ENCODE measurements around the gene FAM98B.

The FAM98B gene

DNA sequence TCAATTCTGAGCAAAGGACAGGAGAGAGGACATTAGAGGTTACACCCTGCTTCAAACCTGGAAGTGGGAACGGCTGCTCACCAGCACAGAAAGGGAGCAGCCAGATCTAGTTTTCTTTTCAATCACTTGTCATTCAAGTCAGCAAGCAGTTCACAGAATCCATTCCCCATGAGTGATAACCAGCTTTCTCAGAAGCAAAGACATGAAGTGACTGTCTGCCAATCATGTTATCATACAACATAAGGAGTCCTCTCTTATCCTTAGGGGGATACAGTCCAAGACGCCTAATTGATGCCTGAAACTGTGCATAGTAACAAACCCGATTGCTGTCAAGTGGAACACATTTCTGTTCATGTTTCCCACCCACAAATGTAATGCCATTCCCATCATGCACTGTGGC lies 54.7 kb downstream of the FAM98B start:
- DNase-seq (ENCODE audit: low spot score) = no peak

DNA sequence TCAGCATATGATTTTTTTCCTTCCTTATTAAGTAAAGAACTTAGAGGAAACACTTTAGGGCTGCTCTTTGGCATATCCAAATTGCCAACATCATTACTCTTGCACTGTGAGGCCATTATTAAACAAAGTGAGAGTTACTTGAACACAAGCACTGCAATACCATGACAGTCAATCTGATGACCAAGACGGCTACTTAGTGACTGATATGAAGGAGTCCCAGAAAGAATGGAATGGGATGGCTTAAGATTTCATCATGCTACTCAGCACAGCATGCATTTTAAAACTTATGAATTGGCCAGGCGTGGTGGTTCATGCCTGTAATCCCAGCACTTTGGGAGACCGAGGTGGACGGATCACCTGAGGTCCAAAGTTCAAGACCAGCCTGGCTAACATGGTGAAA lies 55.2 kb downstream of the FAM98B start:
- no peak for DNase-seq (ENCODE audit: low spot score)

DNA sequence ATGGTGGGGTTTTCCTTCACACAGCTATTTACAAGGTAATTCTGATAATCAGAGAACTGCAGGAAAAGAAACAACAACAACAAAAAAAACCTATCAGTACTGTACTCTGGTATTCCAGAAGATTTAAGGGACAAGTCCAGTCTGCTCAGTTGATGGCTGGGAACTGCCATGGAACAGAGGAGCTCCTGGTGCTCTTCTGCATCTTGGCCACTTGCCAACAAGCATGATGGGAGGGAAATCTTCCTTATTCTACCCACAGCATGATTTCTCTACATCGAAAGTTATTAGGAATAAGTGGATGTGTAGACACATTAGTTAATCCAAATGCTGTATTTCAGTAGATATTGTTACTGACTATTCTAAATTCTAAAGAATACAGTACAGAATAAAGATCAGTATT lies 59.0 kb downstream of the FAM98B start:
- DNase-seq (ENCODE audit: low spot score) = no peak

DNA sequence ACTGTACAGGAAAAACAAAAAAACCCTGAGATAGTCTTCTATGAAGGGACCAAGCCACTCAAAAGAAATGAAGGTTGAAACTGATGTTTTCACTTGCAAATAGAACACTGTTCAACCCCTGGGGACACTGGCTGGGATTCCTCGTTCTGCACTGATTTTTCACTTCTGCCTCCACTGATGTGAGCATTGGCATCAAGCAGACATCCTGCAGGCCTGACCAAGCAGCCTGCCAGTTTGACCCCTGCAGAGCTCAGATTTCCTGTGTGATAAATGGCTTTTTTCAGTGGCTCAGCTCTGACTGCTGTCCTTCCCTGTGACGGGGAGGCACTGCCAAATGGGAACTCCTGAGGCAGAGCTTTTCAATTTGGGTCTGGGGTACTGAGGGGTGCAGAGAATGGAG lies 60.7 kb downstream of the FAM98B start:
- DNase-seq (ENCODE audit: low spot score) = no peak

DNA sequence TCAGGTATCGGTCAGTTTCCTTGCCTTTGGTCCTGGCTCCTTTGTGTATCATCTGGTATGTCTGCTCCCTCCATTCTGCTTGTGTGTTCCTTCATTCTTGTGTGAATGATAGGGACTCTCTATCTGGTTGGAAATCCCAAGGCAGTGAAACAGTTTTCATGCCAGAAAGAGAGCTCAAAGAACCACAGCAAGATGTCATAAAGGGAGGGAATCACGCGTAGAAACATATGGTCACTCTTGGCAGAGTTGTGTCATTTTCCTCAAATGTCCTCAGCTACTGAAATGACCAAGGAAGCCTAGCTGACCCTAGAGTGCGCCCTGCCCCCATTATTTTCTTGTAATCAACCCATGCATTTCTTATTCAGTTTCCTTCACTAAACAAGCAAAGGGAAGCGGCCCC lies 62.7 kb downstream of the FAM98B start:
- DNase-seq (ENCODE audit: low spot score) = no peak

DNA sequence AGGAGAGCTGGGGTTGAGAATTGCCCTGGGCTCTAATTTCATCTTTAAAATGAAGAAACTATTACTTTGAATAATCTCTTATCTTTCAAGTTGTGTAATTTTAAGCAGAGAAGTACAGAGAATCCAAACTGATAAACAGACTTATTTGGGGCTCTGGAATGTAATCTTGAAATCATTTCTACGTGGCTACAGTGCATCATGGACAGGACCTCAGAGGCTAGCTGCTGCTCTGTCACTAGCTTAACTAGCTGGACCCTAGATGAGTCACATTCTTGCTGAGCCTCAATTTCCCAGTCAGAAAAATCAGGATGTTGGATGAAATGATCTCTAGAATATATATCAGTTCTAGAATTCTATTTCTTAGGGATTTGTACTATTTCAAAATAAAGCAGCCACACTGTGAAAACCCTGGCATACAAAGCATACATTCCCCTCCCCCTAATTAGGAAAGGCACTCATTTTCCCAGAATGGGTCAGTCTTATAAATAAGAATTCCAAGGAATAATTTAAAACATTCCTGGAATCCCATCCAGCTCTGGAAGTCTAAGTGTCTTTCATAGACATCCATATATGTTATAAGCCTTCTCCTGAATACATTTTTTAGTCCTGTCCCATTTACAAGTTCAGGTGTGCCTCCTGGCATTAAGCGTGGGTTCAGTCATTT lies 63.5 kb downstream of the FAM98B start:
- no peak for DNase-seq (ENCODE audit: low spot score)

DNA sequence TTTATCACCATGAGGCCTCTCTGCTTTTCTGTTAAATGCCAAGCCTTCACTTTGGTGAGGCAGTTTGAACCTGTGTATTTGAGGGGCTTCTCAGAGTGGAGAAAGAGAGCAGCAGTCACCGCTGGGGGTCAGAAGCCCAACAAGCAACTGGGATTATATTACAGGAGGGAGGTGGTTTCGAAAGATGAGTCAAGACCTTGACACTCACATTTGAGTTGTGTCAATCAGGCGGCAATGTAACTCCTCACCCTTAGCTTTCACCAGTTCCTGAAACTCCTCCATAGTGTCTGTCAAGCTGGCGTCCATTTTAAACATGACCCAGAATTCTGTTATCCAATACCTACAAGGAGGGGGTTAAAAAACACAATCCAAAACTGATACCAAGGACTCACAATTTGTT lies 64.2 kb downstream of the FAM98B start:
- no peak for DNase-seq (ENCODE audit: low spot score)

DNA sequence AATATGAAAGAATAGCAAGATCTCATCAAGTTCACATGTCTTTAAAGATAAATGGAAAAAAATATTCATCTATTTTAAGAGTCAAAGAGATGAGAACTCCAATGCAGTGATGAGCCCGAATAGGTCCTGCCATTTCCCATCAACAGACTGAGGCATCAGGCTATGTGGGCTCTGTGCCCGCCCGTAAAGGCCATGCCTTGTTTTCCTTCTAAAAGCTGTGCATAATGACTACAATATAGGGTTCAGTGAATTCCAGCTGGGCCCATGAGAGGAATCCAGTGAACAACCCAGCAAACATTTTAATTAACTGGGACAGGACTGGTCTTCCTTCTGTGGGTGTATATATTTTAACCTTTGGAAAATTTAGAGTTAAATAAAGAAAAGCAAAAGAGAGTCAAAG lies 66.1 kb downstream of the FAM98B start:
- DNase-seq (ENCODE audit: low spot score) = no peak

DNA sequence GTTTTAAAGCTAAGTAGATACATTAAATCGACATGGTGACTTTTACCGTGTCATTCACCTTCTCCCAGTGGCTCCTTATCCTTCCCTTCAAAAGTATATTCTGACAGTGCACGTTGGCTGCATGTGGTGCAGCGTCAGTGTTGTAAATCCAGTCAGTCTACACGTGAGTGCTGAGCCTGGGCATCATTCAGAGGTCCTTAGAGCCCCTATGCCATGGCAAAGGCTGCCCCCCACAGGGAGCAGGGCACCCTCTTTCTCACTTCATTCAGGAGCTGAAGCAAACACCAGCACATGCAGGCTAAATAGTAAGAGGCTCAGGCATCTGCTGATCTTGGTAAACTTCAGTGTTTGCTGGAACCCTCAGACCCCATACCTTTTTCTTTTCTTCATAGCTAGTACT lies 67.4 kb downstream of the FAM98B start:
- DNase-seq (ENCODE audit: low spot score) = no peak

DNA sequence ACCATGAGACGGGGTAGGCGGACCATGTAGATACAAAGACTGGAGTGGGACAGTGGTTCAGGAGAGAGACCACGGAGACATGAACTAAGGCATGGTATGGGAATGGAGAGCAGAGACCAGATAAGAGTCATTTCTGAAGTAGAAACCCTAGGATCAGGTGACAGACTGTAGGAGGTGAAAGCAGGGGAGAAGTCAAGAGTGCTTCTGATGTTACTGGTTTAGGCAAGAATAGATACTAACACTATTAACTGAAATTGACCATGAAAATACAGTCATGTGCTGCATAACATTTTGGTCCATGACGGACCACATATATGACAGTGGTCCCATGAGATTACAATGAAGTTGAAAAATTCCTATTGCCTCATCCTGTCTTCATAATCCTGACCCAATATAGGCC lies 69.0 kb downstream of the FAM98B start:
- no peak for DNase-seq (ENCODE audit: low spot score)

DNA sequence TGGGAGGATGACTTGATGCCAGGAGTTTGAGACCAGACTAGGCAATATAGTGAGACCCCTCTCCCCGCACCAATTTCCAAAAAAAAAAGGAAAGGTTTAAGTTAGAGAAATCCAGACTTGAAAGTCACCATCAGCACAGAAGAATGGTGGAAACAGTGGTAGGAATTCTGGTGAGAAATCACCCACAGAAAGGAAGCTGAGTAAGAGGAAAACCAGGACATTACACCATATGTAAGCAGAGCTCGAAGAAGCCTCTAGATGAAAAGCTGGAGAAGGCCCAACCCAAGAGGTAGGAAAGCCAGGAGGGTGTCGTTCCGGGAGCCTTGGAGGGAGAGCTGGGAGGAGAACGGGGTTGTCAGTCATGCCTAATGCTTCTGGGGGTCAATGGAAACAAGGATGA lies 70.2 kb downstream of the FAM98B start:
- DNase-seq (ENCODE audit: low spot score) = no peak

DNA sequence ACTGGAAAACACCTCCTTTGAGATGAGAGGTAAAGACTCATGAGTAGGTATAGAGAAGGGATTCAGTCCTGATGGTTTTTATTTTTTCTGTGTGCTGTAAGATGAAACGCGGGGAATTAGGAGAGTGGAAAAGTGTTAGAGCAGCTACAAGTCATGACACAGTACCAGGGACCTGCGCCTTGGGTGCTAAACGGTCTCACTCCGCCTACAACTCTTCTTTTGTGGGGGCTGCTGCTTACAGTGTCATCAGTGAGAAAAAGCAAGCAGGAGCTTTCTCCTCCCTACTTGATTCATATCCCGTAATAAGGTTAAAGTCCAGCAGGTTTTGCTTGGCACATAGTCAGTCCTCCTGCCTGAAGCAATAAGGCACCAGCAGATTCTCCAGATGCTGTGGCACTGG lies 71.6 kb downstream of the FAM98B start:
- DNase-seq (ENCODE audit: low spot score) = no peak

DNA sequence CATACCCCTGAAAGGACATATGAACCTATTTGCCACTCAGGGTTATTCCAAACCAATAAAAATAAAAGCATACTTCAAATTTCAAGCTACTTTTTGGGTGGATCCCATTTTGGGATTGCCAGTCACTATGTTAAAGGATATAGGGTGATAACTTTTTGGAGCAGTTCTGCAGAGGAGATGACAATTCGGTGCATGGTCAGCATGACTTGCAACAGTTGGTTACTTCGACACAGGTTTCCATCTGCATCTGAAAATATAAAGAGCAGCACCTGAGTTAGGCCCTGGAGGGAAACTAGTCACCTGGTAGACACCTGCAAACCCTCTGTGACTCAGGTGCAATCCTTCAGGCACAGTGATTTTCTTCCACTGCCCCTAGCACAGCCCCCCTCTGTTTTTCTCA lies 72.2 kb downstream of the FAM98B start:
- no peak for DNase-seq (ENCODE audit: low spot score)

DNA sequence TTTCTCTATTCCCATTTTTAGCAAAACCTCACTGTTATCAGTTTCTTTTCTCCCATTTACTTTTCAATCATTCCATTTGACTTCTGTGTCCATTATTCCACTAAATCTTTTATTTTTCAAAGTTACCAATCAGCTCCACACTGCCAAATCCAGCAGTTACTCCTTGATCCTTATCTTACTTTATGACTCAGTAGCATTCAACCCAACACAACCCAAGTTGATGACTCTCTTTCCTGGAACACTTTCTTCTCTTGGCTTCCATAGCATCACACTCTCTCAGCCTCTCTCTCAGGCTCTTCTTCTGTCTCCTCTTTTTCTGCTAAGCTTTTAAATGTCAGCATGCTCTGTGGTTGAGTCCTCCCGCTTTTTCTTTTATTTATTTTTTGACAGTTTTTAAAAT lies 74.4 kb downstream of the FAM98B start:
- peak; percentile 61 for DNase-seq (ENCODE audit: low spot score)

DNA sequence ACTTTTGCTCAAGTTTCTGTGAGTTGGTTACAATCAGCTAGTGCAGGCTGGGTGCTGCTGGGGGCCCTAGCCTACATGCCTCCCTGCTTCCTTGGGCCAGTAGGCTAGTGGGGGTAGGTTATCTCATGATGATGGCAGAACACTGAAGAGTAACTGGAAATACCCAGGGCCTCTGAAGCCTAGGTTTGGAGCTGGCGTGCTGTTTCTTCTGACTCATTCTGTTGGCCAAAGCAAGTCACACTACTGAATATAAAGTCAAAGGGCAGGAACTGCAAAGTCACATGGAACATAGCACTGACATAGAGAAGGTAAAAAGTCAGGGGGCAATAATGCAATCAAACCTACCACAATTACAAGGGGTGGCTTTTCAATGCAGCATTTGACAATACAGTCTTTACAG lies 76.2 kb downstream of the FAM98B start:
- no peak for DNase-seq (ENCODE audit: low spot score)

DNA sequence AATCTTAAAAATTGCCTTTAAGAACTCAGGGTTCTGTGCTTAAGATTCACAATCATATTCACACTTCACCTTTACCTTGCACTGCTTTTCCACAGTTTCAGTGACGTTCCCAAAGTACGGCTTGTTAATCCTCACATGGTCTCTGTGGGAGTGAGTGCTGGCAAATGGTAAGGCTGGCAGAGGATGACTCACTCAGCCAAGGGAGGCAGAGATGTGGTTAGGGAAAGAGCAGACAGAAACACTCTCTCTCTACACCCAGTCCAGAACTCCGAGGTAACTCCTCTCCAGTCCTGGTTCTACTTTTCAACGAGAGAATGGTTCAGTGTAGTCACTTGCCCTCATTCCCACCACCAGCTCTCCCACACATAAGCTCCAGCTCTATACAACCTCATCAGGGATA lies 77.6 kb downstream of the FAM98B start:
- peak; percentile 17 for DNase-seq (ENCODE audit: low spot score)

DNA sequence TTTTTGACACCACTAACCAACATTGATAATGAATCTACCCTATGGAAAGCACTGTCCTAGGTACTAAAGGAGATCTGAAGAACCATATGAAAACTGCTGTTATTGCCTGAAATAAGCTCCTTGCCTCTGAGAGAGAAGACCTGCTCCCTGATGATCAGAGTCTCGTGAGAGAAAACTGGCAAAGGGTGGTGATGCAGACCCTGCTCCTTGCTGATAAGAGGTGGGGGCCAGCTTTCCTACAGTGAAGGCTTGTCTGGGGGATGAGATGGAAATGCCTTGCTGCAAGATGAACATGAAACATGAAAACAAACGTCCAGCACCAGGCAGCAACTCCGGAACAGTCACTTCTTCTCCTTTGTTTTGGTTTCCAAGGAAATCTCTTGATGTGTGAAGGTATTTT lies 78.8 kb downstream of the FAM98B start:
- DNase-seq (ENCODE audit: low spot score) = no peak

DNA sequence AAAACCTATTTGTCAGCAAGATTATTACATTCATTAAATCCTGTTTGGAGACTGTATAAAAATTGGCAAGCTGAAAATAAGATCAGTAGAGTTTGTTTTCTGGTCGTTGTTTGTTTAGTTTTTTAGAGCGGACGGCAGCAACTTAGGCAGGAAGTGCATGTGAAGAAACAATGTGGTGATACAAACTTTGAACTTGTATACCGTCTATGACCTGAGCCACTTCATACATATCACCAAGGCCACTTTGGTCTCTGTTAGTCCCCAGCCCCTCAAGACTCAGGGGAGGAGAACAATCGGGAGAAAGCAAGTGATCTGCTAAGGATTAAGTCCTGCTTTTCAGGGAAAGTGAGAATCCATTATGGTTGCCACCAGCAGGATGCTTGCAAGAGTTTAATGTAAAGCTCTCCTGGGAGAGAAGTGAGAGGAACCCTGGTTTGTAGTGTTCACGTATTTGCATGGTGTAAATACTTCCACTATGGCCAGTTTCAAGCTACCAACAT lies 79.5 kb downstream of the FAM98B start:
- no peak for DNase-seq (ENCODE audit: low spot score)

DNA sequence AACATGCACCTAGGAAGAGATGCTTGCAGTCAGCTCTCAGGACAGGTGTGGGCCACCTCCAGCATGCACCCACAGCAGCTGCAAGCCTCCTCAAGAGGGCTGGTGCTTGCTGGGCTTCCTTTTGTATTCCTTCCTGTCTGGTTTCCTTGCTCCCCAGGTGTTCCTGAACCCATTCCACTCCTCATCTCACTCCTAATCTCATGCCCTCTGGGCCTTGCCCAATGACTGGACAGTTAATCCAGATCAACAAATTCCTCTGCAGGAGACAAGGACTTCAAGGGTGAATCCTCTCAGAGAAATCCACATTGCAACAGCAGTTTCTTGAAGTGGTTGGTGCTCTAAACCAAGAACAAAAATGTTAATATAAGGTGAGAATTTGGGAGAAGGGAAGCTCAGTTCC lies 80.0 kb downstream of the FAM98B start:
- no peak for DNase-seq (ENCODE audit: low spot score)

DNA sequence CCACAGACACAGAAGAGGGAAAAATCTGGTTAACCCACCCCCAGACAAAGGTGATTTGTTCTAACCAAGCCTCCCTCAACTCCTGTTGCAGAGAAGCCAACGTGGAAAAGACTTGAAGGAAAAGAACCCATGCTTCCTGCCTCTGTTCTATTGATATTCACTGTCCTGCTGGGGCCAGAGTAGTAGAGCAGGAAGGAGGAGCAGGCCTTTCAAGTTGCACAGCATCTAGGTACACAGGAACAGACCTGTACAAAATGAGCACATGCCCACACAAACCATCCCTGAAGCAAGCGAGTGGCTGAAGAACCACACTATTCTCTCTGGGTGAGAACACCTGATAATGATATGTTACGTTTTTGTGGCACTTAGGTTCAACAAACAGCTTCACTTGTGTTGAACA lies 80.8 kb downstream of the FAM98B start:
- DNase-seq (ENCODE audit: low spot score) = no peak

DNA sequence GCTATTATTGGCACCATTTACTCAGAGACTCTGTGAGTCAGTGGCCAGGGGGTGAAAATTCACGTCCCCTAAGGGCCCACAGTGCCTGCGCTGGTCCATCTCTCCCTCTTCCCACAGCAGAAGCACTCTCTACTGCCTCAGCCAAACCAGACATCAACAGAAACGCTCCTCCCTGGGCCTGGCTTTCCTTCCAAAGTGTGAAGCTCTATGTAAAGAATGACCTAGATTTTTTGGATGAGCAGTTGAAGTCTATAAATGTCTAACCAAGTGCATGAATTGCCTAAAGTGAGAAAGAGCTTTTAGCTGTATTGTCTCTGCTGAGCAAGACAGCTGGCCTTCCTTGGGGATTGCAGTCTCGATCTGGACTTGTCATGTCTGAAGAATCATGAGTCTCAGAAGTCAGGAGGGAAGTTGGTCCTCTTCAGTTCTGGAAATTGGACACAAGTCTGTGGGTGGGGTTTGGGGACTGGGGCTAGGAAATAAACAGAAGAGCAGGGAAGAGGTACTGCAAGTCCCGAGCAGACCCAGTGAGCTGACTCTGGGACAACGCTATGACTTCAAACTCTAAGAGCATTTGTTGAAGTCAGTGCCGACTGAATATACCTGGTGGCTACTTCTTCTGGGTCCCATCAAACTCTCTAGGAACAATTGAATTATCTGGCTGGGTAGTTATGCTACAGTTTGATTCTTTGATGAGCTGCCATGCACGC lies 81.7 kb downstream of the FAM98B start:
- DNase-seq (ENCODE audit: low spot score) = no peak

DNA sequence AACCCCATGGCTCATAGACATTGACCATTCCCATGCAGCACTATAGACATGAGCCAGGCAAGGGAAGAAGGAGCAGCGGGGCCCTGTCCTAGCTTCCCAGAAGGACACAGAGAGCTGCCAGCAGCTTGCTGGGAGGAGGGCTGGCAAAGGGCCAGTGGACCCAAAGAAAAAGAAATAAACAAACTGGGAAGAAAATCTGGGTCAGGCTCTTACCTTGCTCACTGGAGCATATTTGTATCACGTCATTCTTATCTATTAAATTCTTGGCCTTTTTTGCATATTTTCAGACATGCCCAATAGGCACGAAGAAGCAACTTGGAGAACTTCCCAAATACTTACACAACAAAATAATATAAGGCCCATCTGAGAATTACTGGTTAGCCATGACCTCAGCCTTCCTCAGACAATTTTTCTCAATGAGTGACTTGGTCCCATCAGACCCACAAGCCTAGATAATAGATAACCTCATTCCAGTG lies 82.3 kb downstream of the FAM98B start:
- DNase-seq (ENCODE audit: low spot score) = peak; percentile 82
